ENCODE results near the gene TAGLN3. TPM values are rescaled to one million over a fixed set of nuclear protein-coding genes. Genes with fewer than 3 reads are reported as not detected.

Gene TAGLN3
- total RNA-seq, 2 experiments from 2014 or later, result not detected

DNA sequence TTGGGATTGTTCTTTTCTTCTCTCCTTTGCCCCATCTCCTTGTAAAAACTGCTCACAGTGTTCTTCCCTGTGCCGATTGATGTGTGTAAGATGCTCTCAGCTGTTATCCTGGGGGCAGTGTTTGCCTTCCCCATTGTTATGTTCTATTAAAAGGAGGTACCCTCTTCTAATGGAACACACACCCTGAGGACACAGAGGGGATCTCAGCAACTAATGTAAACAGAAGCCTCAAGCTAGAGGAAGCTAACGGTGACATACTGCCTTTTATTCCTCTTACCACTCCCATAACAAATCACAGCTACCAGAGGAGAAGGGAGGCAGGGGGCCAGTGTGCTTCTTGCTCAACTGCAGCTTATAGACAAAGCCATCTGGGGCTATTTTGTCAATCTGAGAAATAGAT, 2.2 kb downstream of the TAGLN3 start:
- no peak for ATAC-seq
- Mint-ChIP-seq H3K27me3 (ENCODE audit: low read depth) (no peaks in the 10 kb centered on the region), H3K36me3 (ENCODE audit: low read depth) (no peaks in the 10 kb centered on the region), H3K9me3 (ENCODE audit: insufficient read depth) (no peaks in the 10 kb centered on the region), H3K27ac (no peak overlapping the region), H3K4me1 (ENCODE audit: low read depth) (peaks cover 37% of the 10 kb centered on the region), H3K4me3 (no peak overlapping the region)
- POLR2A ChIA-PET, result no interaction called here
- DNase-seq, result no peak
- CTCF ChIA-PET, result interaction anchor here (0.9 to 20.7 kb wide), 5 partner anchors 10 to 43 kb away, joined by 3 to 351 read pairs (median 8); no protein-coding TSS in a partner anchor

DNA sequence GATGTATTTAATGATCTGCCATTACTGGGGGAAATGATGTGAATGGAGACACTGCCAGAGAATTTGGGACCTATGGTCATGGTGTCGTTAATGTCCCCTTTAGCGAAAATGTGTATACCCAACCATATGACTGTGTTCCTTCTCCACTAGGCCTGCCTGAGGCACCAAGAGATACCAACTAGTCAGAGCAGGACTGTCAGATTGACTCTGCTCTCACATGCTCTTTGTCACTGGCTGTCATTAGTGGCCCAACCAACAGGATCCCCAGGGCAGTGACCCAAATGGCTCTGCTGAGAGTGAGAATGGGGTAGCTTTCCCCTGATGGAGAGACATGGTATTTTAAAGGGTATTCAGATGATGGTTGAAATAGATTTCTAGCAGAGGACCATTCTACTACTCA, 2.8 kb downstream of the TAGLN3 start:
- ChIA-PET CTCF (interaction anchor here (0.9 to 20.7 kb wide), 5 partner anchors 10 to 43 kb away, joined by 3 to 351 read pairs (median 8); no protein-coding TSS in a partner anchor), POLR2A (no interaction called here)
- Mint-ChIP-seq H3K4me3 (no peak overlapping the region), H3K9me3 (ENCODE audit: insufficient read depth) (no peaks in the 10 kb centered on the region), H3K4me1 (ENCODE audit: low read depth) (peaks cover 37% of the 10 kb centered on the region), H3K27me3 (ENCODE audit: low read depth) (no peaks in the 10 kb centered on the region), H3K27ac (no peak overlapping the region), H3K36me3 (ENCODE audit: low read depth) (no peaks in the 10 kb centered on the region)
- ATAC-seq (no peak), DNase-seq (no peak)

DNA sequence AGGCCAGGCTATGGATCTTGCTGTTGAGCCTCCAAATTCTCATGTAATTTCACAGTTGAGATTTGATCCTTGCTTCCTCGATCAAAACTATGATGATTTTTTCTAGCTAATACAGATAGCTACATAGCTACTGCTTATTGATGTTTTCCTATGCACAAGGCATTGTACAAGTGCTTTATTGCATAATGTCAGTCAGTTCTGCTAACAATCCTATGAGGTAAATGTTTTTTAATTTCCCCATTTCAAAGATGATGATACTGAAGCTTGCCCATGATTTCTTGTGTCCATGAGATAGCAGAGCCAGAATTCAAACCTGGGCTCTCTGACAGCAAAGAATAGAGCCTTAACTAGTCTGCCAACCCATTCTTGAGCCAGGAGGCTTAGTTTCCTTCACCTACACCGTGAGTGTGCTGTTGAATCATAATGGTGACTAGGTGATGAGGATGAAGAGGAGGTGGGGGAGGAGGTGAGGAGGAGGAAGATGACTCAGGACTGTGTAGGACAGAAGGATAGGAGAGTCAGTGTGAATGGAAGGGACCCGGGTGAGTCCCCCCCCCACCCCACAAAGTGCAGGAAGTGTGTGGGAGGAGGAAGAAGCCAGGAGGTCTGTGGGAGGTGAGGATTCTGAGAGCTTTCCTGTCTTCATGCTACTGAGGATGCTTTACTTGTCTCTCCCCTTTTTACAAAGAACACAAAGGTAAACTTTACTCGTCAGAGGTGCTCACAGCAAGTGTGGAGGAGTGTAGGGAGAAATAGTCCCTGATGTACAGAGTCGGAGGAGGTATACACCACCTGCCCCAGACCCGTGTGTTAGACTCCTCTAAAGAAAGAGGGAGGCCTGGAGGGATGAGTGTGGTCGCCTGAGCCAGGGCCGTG, 3.6 kb downstream of the TAGLN3 start:
- DNase-seq (no peak), ATAC-seq (no peak)
- Mint-ChIP-seq H3K9me3 (ENCODE audit: insufficient read depth) (no peaks in the 10 kb centered on the region), H3K4me1 (ENCODE audit: low read depth) (peaks cover 37% of the 10 kb centered on the region), H3K4me3 (no peak overlapping the region), H3K36me3 (ENCODE audit: low read depth) (no peaks in the 10 kb centered on the region), H3K27ac (peak overlapping the region; percentile 37), H3K27me3 (ENCODE audit: low read depth) (no peaks in the 10 kb centered on the region)
- CTCF ChIA-PET, result interaction anchor here (0.6 to 20.7 kb wide), 6 partner anchors 11 to 1646 kb away, joined by 3 to 351 read pairs (median 6); no protein-coding TSS in a partner anchor
- POLR2A ChIA-PET, result no interaction called here

DNA sequence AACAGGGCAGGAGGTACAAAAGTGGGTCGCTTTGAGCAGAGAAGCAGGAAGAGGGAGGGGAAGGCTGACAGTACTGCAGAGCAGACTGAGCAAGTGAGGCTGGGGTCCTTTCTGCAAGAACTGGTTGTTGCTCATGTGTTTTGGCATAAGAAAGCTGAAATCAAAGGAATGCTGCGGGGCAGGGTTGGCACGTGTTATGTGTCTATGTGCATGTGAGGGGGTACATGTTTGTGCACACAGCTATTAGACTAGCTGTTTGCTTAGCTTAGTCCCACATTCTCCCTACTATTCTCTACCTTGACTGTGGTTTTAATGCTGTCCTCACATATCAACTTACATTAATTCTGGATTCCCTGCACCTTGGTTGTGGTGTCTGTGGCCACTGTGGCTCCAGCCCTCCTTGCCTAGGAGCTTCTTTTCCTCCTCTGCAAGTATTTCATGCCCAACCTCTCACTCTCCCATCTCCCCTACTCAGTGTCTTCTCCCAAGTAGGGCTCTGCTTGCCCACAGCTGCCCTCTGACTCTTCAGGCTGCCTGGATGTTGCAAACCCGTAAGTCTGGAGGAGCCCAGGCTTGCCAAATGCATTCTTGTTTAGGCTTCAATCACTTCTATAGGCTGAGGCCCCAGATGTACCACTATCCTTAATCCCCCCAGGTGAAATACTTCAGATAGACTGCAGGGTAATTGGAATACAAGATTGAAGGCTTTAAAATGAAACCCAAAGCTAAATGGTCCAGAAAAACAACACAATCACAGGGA, 4.8 kb downstream of the TAGLN3 start:
- no peak overlapping the region for H3K4me3 Mint-ChIP-seq
- H3K9me3 Mint-ChIP-seq (ENCODE audit: insufficient read depth), result no peaks in the 10 kb centered on the region
- DNase-seq (no peak), ATAC-seq (no peak)
- CTCF ChIA-PET, result interaction anchor here (0.6 to 20.7 kb wide), 6 partner anchors 9 to 1647 kb away, joined by 3 to 351 read pairs (median 6); no protein-coding TSS in a partner anchor
- peaks cover 36% of the 10 kb centered on the region for H3K4me1 Mint-ChIP-seq (ENCODE audit: low read depth)
- H3K36me3 Mint-ChIP-seq (ENCODE audit: low read depth), result no peaks in the 10 kb centered on the region
- POLR2A ChIA-PET, result interaction anchor here (1.1 kb wide), 1 partner anchor 25 kb away, joined by 6 read pairs; the partner anchor contains the start of gene ABHD10
- H3K27ac Mint-ChIP-seq, result no peak overlapping the region
- no peaks in the 10 kb centered on the region for H3K27me3 Mint-ChIP-seq (ENCODE audit: low read depth)

DNA sequence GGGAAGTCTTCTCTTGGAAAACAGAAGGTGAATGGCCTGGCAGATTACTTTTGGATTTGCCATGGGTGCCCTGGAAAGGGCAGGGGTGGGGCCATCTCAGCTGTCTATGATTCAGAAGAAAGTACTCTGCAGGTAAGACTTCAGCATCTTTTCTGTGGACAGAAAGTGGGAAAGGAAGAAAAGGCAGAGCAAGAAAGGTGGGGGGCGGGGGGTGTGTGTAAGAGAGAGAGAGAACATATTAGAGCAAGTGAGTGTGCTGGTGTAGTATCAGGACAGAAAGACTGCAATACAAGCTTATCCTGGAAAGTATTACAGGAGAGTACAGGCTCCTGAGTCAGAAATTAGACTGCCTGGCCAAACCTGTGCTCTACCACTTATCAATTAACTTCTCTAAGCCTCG, 5.5 kb downstream of the TAGLN3 start:
- DNase-seq (no peak), ATAC-seq (no peak)
- Mint-ChIP-seq H3K4me3 (no peak overlapping the region), H3K27me3 (ENCODE audit: low read depth) (no peaks in the 10 kb centered on the region), H3K9me3 (ENCODE audit: insufficient read depth) (no peaks in the 10 kb centered on the region), H3K4me1 (ENCODE audit: low read depth) (peaks cover 29% of the 10 kb centered on the region), H3K36me3 (ENCODE audit: low read depth) (no peaks in the 10 kb centered on the region), H3K27ac (no peak overlapping the region)
- POLR2A ChIA-PET, result interaction anchor here (1.1 kb wide), 1 partner anchor 25 kb away, joined by 6 read pairs; the partner anchor contains the start of gene ABHD10
- CTCF ChIA-PET, result interaction anchor here (1.2 to 20.7 kb wide), 4 partner anchors 9 to 39 kb away, joined by 3 to 351 read pairs (median 44); no protein-coding TSS in a partner anchor

DNA sequence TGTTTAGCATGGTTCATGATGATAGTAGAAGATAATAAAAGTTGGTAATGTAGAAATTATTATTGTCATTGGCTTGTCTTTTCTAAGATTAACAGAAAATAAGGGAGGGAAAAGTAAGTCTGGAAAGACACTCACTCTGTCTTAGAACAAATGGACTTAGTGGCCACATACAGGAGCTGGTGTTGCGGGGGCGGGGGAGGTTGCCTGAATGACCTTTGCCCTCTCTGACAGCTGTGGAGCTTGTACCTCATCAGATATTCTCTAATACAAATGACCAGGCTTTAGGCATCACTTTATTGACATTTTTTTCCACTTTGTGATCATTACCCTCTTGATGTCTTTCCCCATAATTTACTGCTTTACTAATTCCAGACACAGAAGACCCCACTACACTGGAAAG, 5.9 kb downstream of the TAGLN3 start:
- ATAC-seq (no peak), DNase-seq (no peak)
- Mint-ChIP-seq H3K27ac (no peak overlapping the region), H3K36me3 (ENCODE audit: low read depth) (no peaks in the 10 kb centered on the region), H3K4me1 (ENCODE audit: low read depth) (peaks cover 24% of the 10 kb centered on the region), H3K27me3 (ENCODE audit: low read depth) (no peaks in the 10 kb centered on the region), H3K4me3 (no peak overlapping the region), H3K9me3 (ENCODE audit: insufficient read depth) (no peaks in the 10 kb centered on the region)
- ChIA-PET CTCF (interaction anchor here (2.2 to 20.7 kb wide), 3 partner anchors 10 to 39 kb away, joined by 8 to 351 read pairs (median 81); no protein-coding TSS in a partner anchor), POLR2A (no interaction called here)

DNA sequence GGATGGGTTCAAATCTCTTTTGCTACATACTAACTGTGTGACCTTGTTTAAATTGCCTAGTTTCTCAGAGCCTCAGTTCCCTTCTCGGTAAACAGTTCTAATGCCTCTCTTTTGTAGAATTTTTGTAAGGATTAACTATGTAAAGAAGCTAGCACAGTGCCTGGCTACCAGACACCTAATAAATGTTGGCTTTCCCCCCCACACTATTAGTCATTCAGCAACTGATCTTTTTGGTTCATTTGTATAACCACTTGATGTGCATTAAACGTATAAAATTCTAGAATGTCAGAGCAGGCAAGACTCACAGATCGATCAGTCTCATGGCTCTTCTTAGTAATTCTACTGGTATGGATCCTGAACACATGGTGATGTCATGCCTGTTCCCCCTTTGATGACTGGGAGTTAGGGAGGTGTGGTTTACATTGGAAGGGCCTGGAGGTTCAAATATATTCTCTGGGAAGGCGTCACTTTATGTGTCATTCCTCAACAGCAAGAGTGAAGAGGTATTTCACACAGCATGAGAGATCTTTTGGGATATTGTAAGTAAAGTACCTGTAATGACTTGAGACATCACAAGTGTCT, 6.5 kb downstream of the TAGLN3 start:
- ChIA-PET POLR2A (no interaction called here), CTCF (interaction anchor here (2.2 to 20.7 kb wide), 3 partner anchors 9 to 38 kb away, joined by 8 to 351 read pairs (median 81); no protein-coding TSS in a partner anchor)
- DNase-seq (no peak), ATAC-seq (no peak)
- no peaks in the 10 kb centered on the region for H3K27me3 Mint-ChIP-seq (ENCODE audit: low read depth)
- H3K27ac Mint-ChIP-seq, result no peak overlapping the region
- no peak overlapping the region for H3K4me3 Mint-ChIP-seq
- no peaks in the 10 kb centered on the region for H3K9me3 Mint-ChIP-seq (ENCODE audit: insufficient read depth)
- no peaks in the 10 kb centered on the region for H3K36me3 Mint-ChIP-seq (ENCODE audit: low read depth)
- peaks cover 22% of the 10 kb centered on the region for H3K4me1 Mint-ChIP-seq (ENCODE audit: low read depth)

DNA sequence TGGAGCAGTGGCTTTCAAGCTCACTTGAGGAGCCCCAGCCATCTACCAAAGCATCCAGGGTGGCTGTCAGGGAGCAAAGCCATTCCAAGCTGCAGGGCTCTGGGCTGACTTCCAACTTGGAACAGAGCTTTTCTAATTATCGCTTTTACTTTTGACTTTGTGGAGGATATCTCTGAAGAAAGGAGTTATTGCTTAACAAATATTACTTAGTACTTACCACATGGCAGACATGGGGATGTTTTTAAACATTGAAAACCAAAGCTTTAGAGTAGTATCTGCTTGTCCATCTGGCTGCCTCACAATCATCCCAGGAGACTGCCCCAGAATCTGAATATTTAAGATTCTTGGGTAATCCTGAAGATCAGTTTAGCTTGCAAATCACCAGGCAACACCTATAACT, 8.9 kb downstream of the TAGLN3 start:
- ATAC-seq (no peak), DNase-seq (no peak)
- CTCF ChIA-PET, result interaction anchor here (1.2 to 2.7 kb wide), 6 partner anchors 9 to 290 kb away, joined by 3 to 14 read pairs (median 6); no protein-coding TSS in a partner anchor
- Mint-ChIP-seq H3K27me3 (ENCODE audit: low read depth) (no peaks in the 10 kb centered on the region), H3K4me1 (ENCODE audit: low read depth) (peaks cover 18% of the 10 kb centered on the region), H3K27ac (no peak overlapping the region), H3K36me3 (ENCODE audit: low read depth) (no peaks in the 10 kb centered on the region), H3K4me3 (no peak overlapping the region), H3K9me3 (ENCODE audit: insufficient read depth) (no peaks in the 10 kb centered on the region)
- POLR2A ChIA-PET, result no interaction called here

DNA sequence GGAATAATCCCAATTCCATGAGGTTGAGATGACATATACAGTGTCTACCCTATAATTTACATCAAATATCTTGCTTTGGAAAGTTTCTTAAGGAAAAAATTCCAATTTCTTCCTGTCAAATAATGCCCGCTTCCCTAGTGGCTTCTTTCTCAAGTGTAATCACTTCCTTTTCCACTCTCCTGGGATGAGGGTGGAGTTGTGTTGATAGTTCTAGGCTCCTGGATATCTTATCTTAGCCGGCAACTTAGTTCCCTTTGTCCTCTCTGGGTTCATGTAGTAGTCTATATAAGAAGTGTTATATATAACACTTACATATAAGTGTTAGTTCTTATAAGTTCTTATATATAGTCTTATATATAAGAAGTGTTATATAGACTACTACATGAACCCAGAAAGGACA, 10.9 kb downstream of the TAGLN3 start:
- ChIA-PET CTCF (interaction anchor here (0.7 to 9.8 kb wide), 2 partner anchors 15 to 34 kb away, joined by 3 to 351 read pairs; partner anchors contain the start of gene TAGLN3), POLR2A (no interaction called here)
- H3K4me1 Mint-ChIP-seq (ENCODE audit: low read depth), result peaks cover 13% of the 10 kb centered on the region
- H3K27me3 Mint-ChIP-seq (ENCODE audit: low read depth), result no peaks in the 10 kb centered on the region
- no peaks in the 10 kb centered on the region for H3K36me3 Mint-ChIP-seq (ENCODE audit: low read depth)
- no peaks in the 10 kb centered on the region for H3K9me3 Mint-ChIP-seq (ENCODE audit: insufficient read depth)
- no peak overlapping the region for H3K27ac Mint-ChIP-seq
- peak; percentile 14 for DNase-seq
- no peak for ATAC-seq
- H3K4me3 Mint-ChIP-seq, result no peak overlapping the region

DNA sequence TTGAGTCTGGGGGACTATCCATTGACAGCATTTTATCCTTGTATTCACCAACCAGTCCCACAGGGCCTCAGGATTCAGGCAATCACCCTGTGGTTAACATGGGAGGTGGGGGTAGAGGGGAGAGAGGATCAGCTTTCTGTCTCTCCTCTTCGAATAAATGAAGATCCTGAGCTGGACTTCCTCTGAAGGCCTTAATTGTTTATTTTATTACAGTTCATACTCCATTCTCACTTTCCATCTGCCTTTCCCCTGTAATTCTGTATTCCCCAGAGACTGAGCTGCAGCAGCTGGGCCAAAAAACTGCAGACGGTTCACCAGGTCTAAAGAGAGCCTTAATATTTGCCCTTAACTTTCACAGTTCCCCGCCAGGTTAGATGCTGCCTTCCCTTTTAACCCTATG, 11.9 kb downstream of the TAGLN3 start:
- CTCF ChIA-PET, result interaction anchor here (9.8 kb wide), 1 partner anchor 16 kb away, joined by 351 read pairs; the partner anchor contains the start of gene TAGLN3

DNA sequence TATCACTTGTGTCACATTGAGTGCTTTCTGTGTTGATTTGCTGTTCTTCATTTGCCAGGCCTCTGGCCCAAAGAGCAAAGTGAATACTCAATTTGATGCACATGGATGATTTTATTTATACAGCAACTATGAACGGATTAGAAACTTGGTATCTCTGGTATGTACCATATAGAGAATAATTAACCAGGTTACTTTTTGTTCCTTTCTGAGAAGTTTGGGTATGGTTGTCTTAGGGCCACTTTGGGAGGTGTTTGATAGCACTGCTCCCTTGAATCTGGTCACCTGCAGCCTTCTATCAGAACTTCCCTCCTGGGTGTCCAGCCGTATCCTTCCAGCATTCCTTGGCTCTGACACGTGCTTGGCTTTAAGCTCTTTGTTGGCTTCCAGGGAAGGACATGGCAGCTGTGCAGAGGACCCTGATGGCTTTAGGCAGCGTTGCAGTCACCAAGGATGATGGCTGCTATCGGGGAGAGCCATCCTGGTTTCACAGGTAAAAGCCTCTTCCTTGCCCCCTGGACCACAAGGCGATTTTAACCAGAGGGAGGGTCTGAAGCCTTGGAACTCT, 12.7 kb downstream of the TAGLN3 start:
- no peaks in the 10 kb centered on the region for H3K9me3 Mint-ChIP-seq (ENCODE audit: insufficient read depth)
- peak; percentile 10 for DNase-seq
- no peaks in the 10 kb centered on the region for H3K27me3 Mint-ChIP-seq (ENCODE audit: low read depth)
- ChIA-PET POLR2A (interaction anchor here (0.5 kb wide), 1 partner anchor 116 kb away, joined by 3 read pairs; no protein-coding TSS in a partner anchor), CTCF (interaction anchor here (3.1 to 9.8 kb wide), 2 partner anchors 17 to 44 kb away, joined by 40 to 351 read pairs; partner anchors contain the start of gene TAGLN3)
- no peak overlapping the region for H3K27ac Mint-ChIP-seq
- no peak overlapping the region for H3K4me3 Mint-ChIP-seq
- ATAC-seq, result no peak
- no peaks in the 10 kb centered on the region for H3K36me3 Mint-ChIP-seq (ENCODE audit: low read depth)
- H3K4me1 Mint-ChIP-seq (ENCODE audit: low read depth), result peaks cover 13% of the 10 kb centered on the region

More for the DNA sequence above, 11.9 kb downstream of the TAGLN3 start:
- peak; percentile 9 for DNase-seq
- Mint-ChIP-seq H3K27ac (no peak overlapping the region), H3K9me3 (ENCODE audit: insufficient read depth) (no peaks in the 10 kb centered on the region), H3K4me1 (ENCODE audit: low read depth) (peaks cover 13% of the 10 kb centered on the region), H3K27me3 (ENCODE audit: low read depth) (no peaks in the 10 kb centered on the region), H3K4me3 (no peak overlapping the region), H3K36me3 (ENCODE audit: low read depth) (no peaks in the 10 kb centered on the region)
- no peak for ATAC-seq
- POLR2A ChIA-PET, result no interaction called here

All from activated CD8-positive, alpha-beta T cell treated with anti-CD3 and anti-CD28 coated beads, Interleukin-2, amount 10 ng/mL, durations not matched to agents 7 days and 5 days (primary cell).